D721Med (cell line): Measurements from ENCODE around the gene GRIP2.

Source experiments
- DNase-seq: peaks from one replicate; pipeline ENCODE4 v3.0.0; 2011; ENCODE audit warnings: low spot score; ENCODE audit not compliant: insufficient read length
- FAIRE-seq: peaks from 2 replicates; lab custom pipeline; 2011; peaks lifted over from hg19 to GRCh38; lab: Jason Lieb, UNC
- CTCF ChIP-seq: IDR thresholded peaks from 2 replicates; pipeline ENCODE4 v1.5.1; 2012; ENCODE audit warnings: mild to moderate bottlenecking, control low read depth; ENCODE audit not compliant: insufficient read depth; ENCODE audit errors: missing control alignments

GRIP2 gene

GRCh38 chr3:14490255-14490654 lies 49.9 kb downstream of the GRIP2 start:
- FAIRE-seq (no peak), DNase-seq (no peak)
- TF ChIP-seq CTCF, result no peak

- DNase-seq (no peak), FAIRE-seq (no peak)
- TF ChIP-seq CTCF, result no peak
These were observed 50.5 kb downstream of the GRIP2 start for GRCh38 chr3:14489641-14490040.

GRCh38 chr3:14488286-14489041 lies 51.7 kb downstream of the GRIP2 start:
- no peak for TF ChIP-seq CTCF
- DNase-seq, result no peak
- FAIRE-seq, result no peak

- no peak for TF ChIP-seq CTCF
- no peak for DNase-seq
- no peak for FAIRE-seq
These were observed 52.3 kb downstream of the GRIP2 start for GRCh38 chr3:14487821-14488220.

GRCh38 chr3:14487086-14487485 lies 53.1 kb downstream of the GRIP2 start:
- FAIRE-seq (no peak), DNase-seq (no peak)
- no peak for TF ChIP-seq CTCF

- no peak for DNase-seq
- TF ChIP-seq CTCF, result no peak
- FAIRE-seq, result no peak
These were observed 53.7 kb downstream of the GRIP2 start for GRCh38 chr3:14486460-14486859.

GRCh38 chr3:14485981-14486380 lies 54.2 kb downstream of the GRIP2 start:
- DNase-seq (no peak), FAIRE-seq (no peak)
- no peak for TF ChIP-seq CTCF
